ENCODE data around the gene MAPK6. TPM values are rescaled to one million over a fixed set of nuclear protein-coding genes. Genes with fewer than 3 reads are reported as not detected.

Gene MAPK6
- total RNA-seq, 1 donor from 2014 or later: 128 TPM

DNA sequence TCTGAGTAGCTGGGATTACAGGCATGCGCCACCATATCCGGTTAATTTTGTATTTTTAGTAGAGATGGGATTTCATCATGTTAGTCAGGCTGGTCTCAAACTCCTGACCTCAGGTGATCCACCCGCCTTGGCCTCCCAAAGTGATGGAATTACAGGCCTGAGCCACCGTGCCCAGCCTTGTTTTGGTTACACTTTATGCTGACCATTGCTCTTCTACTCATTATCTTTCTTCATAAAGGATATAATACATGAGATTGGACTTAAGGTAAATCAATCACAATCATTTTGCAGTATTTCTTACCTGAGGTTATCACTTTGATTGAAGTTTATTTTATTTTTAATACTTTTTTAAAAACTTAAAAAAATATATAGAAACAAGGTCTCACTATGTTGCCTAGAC, 45.2 kb upstream of the MAPK6 start:
- Histone ChIP-seq H3K4me2 (no peak overlapping the region), H3K9ac (no peak overlapping the region), H4K20me1 (ENCODE audit: low read depth) (no peaks in the 10 kb centered on the region), H3K4me3 (no peak overlapping the region), H3K9me3 (ENCODE audit: low read depth) (no peaks in the 10 kb centered on the region), H3K4me1 (peaks cover 6% of the 10 kb centered on the region), H3F3A (ENCODE audit: low read depth) (peaks cover 5% of the 10 kb centered on the region), H3K27ac (no peak overlapping the region), H2AFZ (replicated peaks) (no peak overlapping the region), H3K36me3 (no peaks in the 10 kb centered on the region), H3K27me3 (no peaks in the 10 kb centered on the region), H3K79me2 (ENCODE audit: low read depth) (peaks cover 48% of the 10 kb centered on the region)
- Mint-ChIP-seq H3K4me1 (peaks cover 15% of the 10 kb centered on the region), H3K27me3 (ENCODE audit: insufficient read depth, low read depth) (peaks cover 6% of the 10 kb centered on the region), H3K9me3 (peaks cover 2% of the 10 kb centered on the region), H3K4me3 (no peak overlapping the region), H3K27ac (no peak overlapping the region), H3K36me3 (peaks cover 4% of the 10 kb centered on the region)
- TF ChIP-seq EZH2phosphoT487 (IDR thresholded peaks at IDR 0.05) (no peak), EZH2 (IDR thresholded peaks at IDR 0.05) (no peak)
- TF ChIP-seq, protein P1, sequence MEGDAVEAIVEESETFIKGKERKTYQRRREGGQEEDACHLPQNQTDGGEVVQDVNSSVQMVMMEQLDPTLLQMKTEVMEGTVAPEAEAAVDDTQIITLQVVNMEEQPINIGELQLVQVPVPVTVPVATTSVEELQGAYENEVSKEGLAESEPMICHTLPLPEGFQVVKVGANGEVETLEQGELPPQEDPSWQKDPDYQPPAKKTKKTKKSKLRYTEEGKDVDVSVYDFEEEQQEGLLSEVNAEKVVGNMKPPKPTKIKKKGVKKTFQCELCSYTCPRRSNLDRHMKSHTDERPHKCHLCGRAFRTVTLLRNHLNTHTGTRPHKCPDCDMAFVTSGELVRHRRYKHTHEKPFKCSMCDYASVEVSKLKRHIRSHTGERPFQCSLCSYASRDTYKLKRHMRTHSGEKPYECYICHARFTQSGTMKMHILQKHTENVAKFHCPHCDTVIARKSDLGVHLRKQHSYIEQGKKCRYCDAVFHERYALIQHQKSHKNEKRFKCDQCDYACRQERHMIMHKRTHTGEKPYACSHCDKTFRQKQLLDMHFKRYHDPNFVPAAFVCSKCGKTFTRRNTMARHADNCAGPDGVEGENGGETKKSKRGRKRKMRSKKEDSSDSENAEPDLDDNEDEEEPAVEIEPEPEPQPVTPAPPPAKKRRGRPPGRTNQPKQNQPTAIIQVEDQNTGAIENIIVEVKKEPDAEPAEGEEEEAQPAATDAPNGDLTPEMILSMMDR (IDR thresholded peaks at IDR 0.05): no peak
- DNase-seq (ENCODE audit: low spot score): no peak

DNA sequence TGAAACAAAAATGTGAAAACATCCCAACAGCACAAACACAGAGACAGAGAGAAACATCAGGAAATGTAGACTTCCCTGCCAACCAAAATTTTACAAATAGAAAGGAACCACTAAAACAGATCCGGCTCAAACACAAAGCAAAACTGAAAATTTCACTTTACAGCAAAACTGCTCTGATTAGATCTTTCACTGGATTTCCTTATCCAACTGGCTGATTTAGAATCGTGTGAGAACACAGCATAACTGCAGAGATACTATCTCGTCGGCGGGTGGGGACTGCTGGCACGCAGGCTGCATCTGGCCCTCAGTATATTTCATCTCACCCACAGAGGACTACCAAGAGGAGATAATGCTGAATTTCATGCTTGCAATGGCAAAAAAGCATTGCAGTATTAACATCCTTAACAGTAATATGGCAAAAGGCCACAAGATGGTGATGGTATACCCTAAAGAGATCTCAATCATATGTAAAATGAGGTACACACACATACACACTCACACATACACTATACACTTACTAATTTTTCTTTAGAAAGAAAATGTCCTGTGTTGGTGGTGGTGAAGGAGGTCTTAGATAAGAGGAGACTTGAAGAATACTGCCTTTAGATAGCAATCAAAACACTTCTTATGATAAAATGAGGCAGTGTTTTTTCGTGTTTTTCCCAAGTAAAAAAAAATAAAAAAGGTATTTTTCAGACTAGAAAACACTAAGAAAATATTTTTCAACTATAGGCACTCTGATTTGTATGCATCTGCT, 36.8 kb upstream of the MAPK6 start:
- Mint-ChIP-seq H3K9me3 (no peaks in the 10 kb centered on the region), H3K36me3 (no peaks in the 10 kb centered on the region), H3K4me3 (no peak overlapping the region), H3K27me3 (ENCODE audit: insufficient read depth, low read depth) (no peaks in the 10 kb centered on the region), H3K27ac (no peak overlapping the region), H3K4me1 (peaks cover 4% of the 10 kb centered on the region)
- no peaks in the 10 kb centered on the region for H3K27me3 ChIP-seq
- no peak for DNase-seq (ENCODE audit: low spot score)
- H3F3A ChIP-seq (ENCODE audit: low read depth): no peaks in the 10 kb centered on the region
- H2AFZ ChIP-seq (replicated peaks): no peak overlapping the region
- no peaks in the 10 kb centered on the region for H4K20me1 ChIP-seq (ENCODE audit: low read depth)
- TF ChIP-seq, protein P1 (IDR thresholded peaks at IDR 0.05): peak; percentile 35
- TF ChIP-seq EZH2phosphoT487 (IDR thresholded peaks at IDR 0.05) (no peak), EZH2 (IDR thresholded peaks at IDR 0.05) (no peak)
- no peaks in the 10 kb centered on the region for H3K36me3 ChIP-seq
- no peak overlapping the region for H3K27ac ChIP-seq
- no peak overlapping the region for H3K4me3 ChIP-seq
- no peak overlapping the region for H3K4me2 ChIP-seq
- H3K9me3 ChIP-seq (ENCODE audit: low read depth): no peaks in the 10 kb centered on the region
- no peaks in the 10 kb centered on the region for H3K4me1 ChIP-seq
- no peaks in the 10 kb centered on the region for H3K79me2 ChIP-seq (ENCODE audit: low read depth)
- H3K9ac ChIP-seq: no peak overlapping the region

DNA sequence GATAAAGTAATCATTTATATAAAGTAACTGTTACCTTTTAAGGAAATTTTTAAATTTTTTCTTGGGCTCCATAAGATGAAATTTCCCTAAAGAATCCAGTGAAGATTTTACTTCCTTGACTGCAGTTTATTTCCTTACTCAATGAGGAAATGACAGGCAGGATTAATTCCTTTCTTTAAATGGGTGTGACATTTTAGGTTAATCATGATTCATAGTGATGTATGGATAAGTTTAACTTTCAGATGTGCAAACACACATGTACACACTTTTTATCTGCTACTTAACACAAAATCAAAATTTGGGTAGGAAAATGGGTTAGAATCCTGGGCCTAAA, 36.3 kb upstream of the MAPK6 start:
- no peaks in the 10 kb centered on the region for H3K79me2 ChIP-seq (ENCODE audit: low read depth)
- H3K27me3 ChIP-seq: no peaks in the 10 kb centered on the region
- no peak overlapping the region for H3K27ac ChIP-seq
- Mint-ChIP-seq H3K4me1 (peaks cover 4% of the 10 kb centered on the region), H3K36me3 (no peaks in the 10 kb centered on the region), H3K27ac (no peak overlapping the region), H3K9me3 (no peaks in the 10 kb centered on the region), H3K27me3 (ENCODE audit: insufficient read depth, low read depth) (no peaks in the 10 kb centered on the region), H3K4me3 (no peak overlapping the region)
- no peak overlapping the region for H3K4me2 ChIP-seq
- no peaks in the 10 kb centered on the region for H3K36me3 ChIP-seq
- TF ChIP-seq EZH2phosphoT487 (IDR thresholded peaks at IDR 0.05): no peak
- no peak for TF ChIP-seq EZH2 (IDR thresholded peaks at IDR 0.05)
- TF ChIP-seq, protein P1 (IDR thresholded peaks at IDR 0.05): no peak
- H2AFZ ChIP-seq (replicated peaks): no peak overlapping the region
- H3K4me1 ChIP-seq: no peaks in the 10 kb centered on the region
- no peak for DNase-seq (ENCODE audit: low spot score)
- no peaks in the 10 kb centered on the region for H4K20me1 ChIP-seq (ENCODE audit: low read depth)
- H3K9me3 ChIP-seq (ENCODE audit: low read depth): no peaks in the 10 kb centered on the region
- no peak overlapping the region for H3K9ac ChIP-seq
- no peak overlapping the region for H3K4me3 ChIP-seq
- no peaks in the 10 kb centered on the region for H3F3A ChIP-seq (ENCODE audit: low read depth)
